HG03025 (cell line): ENCODE results near the gene ARHGEF40.

Experiments
- ATAC-seq: cut with Tn5 transposase; IDR thresholded peaks from one replicate; pipeline ENCODE4 v1.9.1; 2021; ENCODE audit warnings: mild to moderate bottlenecking, moderate library complexity; ENCODE audit not compliant: unreplicated experiment, low FRiP score

Gene ARHGEF40

DNA sequence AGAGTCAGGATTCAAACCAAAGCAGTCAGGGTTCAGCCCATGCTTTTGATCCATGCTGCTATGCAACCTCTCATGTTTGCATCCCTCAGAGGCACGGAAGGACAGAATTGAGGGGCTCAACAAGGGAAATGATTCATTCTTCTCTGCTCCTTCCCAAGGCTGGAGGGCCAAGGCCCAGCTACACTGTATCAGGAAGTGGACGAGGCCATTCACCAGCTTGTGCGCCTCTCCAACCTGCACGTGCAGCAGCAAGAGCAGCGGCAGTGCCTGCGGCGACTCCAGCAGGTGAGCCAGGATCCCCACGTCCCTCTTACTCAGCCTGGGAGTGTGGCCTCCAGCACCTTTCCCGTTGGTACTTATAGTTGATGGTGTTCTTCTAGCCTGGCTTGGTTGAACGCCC, 8.6 kb downstream of the ARHGEF40 start:
- ATAC-seq: no peak

GRCh38 chr14:21081521-21082142, 11.5 kb downstream of the ARHGEF40 start:
- ATAC-seq: no peak

GRCh38 chr14:21083565-21084325, 13.6 kb downstream of the ARHGEF40 start:
- ATAC-seq: no peak

DNA sequence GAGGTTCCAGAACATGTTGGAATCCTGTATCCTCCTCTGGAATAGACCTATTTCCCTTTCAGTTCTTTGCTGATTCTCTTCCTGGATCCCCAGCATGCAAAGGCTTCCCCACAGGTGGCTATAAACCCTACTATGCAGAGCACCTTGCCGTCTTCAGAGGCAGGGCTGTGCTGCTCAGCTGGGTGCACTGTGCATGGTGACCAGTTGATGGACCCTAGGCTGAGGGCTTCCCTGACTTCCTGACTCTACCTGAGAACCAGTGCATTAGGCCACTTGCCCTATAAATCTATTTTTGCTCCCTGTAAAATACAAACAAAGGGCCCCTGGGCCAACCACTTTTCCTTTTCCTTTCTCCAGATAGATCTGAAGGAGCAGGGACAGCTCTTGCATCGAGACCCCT, 14.3 kb downstream of the ARHGEF40 start:
- ATAC-seq: no peak

DNA sequence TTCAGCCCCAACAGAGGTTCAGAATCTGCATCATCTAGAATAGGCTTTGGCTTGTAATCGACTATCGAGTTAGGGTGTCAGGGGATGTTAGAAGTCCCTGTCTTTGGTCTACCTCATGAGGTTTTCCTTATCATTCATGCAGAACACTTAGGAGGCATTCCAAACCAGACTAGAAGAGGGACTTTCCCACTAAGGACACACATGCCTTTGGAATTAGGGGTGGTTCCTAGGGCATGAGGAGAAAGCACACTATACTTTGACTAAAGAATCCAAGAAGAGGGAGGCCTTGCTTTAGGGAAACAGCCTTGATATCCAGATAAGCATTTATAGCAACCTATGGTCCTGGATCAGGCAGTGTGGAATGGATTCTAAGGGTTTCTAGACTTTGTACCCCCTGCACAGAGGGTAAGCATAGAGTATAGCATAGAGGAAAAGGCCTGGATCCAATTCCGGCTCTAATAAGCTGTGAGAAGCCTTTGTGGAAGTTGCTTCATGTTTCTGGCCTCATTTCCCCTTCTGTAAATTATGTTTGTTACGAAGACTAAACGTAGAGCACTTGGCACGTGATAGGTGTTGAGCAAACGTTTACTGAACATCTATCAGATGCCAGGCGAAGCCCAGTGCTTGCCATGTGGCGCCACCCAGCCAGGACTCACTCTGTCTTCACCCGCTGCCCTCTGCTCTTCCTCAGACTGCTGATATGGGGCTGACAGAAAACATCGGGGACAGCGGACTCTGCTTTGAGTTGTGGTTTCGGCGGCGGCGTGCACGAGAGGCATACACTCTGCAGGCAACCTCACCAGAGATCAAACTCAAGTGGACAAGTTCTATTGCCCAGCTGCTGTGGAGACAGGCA, 15.1 kb downstream of the ARHGEF40 start:
- ATAC-seq: no peak

DNA sequence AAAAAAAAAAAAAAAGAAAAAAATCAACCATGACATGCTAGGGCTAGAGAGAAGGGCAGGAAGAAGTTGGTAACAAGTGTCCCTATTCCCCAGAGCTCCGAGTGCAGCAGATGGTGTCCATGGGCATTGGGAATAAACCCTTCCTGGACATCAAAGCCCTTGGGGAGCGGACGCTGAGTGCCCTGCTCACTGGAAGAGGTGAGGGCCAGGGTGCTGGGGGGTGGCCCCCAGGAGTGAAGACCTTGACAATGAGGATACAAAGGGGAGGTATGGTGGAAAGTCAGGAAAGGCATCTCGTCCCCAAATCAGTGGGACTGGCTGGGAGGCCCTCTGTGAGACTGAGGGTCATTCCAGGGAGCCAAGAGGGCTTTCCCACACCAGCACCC, 16.8 kb downstream of the ARHGEF40 start:
- ATAC-seq: no peak

GRCh38 chr14:21087294-21088091, 17.4 kb downstream of the ARHGEF40 start:
- no peak for ATAC-seq

DNA sequence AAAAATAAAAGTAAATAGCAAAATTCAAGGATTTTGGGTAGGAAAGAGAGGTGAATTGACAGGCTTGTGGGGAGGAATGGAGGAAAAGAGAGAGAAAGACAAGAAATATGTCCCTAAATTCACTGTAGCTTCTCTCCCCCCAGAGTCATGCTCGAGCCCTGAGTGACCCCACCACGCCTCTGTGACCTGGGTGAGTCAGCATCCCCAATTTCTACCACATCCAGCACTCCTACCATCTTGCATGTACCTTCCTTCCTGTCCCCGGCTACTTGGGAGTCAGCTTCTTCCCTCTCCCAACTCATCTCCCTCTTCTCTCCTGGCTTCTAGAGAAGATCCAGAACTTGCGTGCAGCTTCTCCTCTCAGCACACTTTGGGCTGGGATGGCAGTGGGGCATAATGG, 18.6 kb downstream of the ARHGEF40 start:
- ATAC-seq: no peak

GRCh38 chr14:21089271-21089670, 19.2 kb downstream of the ARHGEF40 start:
- ATAC-seq: no peak

DNA sequence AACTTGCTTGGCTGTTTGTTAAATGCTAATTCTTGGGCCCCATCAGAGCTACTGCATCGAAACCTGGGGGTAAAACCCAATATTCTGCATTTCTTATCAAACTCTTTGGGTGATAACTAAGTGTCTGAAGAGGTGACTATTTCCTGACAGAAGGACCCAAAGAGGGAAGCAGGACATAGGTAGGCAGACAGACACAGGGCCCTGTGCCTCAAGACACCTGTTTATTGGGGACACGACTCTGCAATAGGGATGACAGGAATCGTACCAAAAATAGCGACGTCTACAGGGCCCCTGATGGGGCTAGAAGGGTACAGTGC, 19.7 kb downstream of the ARHGEF40 start:
- no peak for ATAC-seq

- no peak for ATAC-seq
Observed at GRCh38 chr14:21090194-21090939, 20.3 kb downstream of the ARHGEF40 start.

GRCh38 chr14:21090940-21091663, 21.0 kb downstream of the ARHGEF40 start:
- ATAC-seq: no peak

- no peak for ATAC-seq
Observed at GRCh38 chr14:21091821-21092272, 21.7 kb downstream of the ARHGEF40 start.

DNA sequence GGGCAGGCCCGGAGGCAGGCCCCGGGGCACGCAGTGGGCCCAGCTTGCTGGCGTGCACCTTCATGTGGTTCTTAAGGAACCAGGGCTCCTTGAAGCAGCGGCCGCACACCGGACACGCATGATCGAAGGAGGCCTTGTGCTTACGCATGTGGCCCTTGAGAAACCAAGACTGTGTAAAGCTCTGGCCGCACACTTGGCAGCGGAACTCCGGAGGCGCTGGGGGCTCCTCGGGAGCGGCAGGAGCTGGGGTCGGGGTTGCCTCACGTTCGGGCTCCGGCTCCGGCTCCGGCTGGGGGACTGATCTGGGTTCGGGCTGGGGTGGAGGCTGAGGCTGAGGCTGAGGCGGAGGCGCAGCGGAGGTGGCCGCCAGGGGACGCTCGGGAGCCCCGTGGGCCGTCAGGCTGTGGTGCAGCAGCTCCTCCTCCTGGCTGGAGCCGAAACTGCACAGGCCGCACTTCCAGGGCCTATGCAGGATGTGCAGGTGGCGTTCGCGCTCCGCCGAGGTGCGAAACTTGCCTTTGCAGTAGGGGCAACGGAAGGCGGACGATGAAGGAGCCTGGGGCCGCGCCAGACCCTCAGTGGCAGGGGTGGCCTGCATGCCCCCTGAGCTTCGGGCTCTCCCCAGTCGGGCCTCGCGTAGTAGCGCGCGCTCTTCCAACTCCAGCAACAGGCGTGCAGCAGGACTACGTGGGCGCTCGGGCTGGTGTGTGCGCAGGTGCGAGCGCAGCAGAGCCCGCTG, 22.3 kb downstream of the ARHGEF40 start:
- peak; percentile 71 for ATAC-seq

- no peak for ATAC-seq
Observed at GRCh38 chr14:21093018-21093417, 22.9 kb downstream of the ARHGEF40 start.

GRCh38 chr14:21093769-21094681, 23.9 kb downstream of the ARHGEF40 start:
- ATAC-seq: no peak

- ATAC-seq: no peak
Observed at GRCh38 chr14:21095430-21096205, 25.5 kb downstream of the ARHGEF40 start.
